ENCODE measurements around the gene ASIP. TPM values are rescaled to one million over a fixed set of nuclear protein-coding genes. Genes with fewer than 3 reads are reported as not detected.

ASIP gene
- total RNA-seq, 1 experiment from 2014 or later: not detected

Other genes starting within 250 kb of the ASIP start
- gene RALY, start 247.5 kb upstream of the ASIP start, total RNA-seq (2014; rRNA removed; shearing (Covaris generic)): 162 and 172 TPM in 2 replicates
- 122 and 137 TPM in 2 replicates for gene EIF2S2, start 129.2 kb upstream of the ASIP start, total RNA-seq (2014; rRNA removed; shearing (Covaris generic))
- gene AHCY, start 61.9 kb downstream of the ASIP start, total RNA-seq (2014; rRNA removed; shearing (Covaris generic)): 240 and 251 TPM in 2 replicates
- gene ITCH, start 121.8 kb downstream of the ASIP start, total RNA-seq (2014; rRNA removed; shearing (Covaris generic)): 89.5 and 91.1 TPM in 2 replicates

Data from SJCRH30 (cell line).